Kidney epithelial cell (primary cell): ENCODE measurements around the gene PRDM11. TPM values are rescaled to one million over a fixed set of nuclear protein-coding genes. Genes with fewer than 3 reads are reported as not detected.

Experiments
- DNase-seq: peaks from one replicate; pipeline ENCODE4 v3.0.0-alpha.2; 2010; ENCODE audit warnings: low read depth
- H3K27me3 ChIP-seq: 2 replicates; pipeline ENCODE4 v1.6.0; 2011; ENCODE audit warnings: low read length; ENCODE audit not compliant: control insufficient read depth, insufficient read depth
- H3K36me3 ChIP-seq: 2 replicates; pipeline ENCODE4 v1.5.1; 2011; ENCODE audit warnings: low read length; ENCODE audit not compliant: control insufficient read depth, insufficient read depth
- H3K4me3 ChIP-seq: 2 replicates; pipeline ENCODE4 v1.5.1; 2011; ENCODE audit warnings: low read depth, mild to moderate bottlenecking, control low read depth, low read length
- CTCF ChIP-seq: IDR thresholded peaks from 2 replicates; pipeline ENCODE4 v1.5.1; 2011; ENCODE audit warnings: mild to moderate bottlenecking, moderate library complexity, low read length, control low read depth, inconsistent platforms; ENCODE audit not compliant: insufficient read depth, poor library complexity, severe bottlenecking
- total RNA-seq: library from RNA; depleted of rRNA; stranded (reverse); fragments of >200 nt; gene quantifications from 2 replicates; pipeline ENCODE4 v1.2.3, GENCODE V29; 2015

The PRDM11 gene
- total RNA-seq, 1 donor from 2014 or later: 6.6 TPM

- peak; percentile 90 for TF ChIP-seq CTCF
- Histone ChIP-seq H3K4me3 (no peak overlapping the region), H3K27me3 (peaks cover 18% of the 10 kb centered on the region), H3K36me3 (no peaks in the 10 kb centered on the region)
- DNase-seq: no peak
Observed at GRCh38 chr11:45102810-45103621, 43.4 kb upstream of the PRDM11 start.

- no peaks in the 10 kb centered on the region for H3K36me3 ChIP-seq
- no peak overlapping the region for H3K4me3 ChIP-seq
- no peak for TF ChIP-seq CTCF
- DNase-seq: no peak
- H3K27me3 ChIP-seq: peaks cover 15% of the 10 kb centered on the region
Observed at GRCh38 chr11:45104006-45104789, 42.2 kb upstream of the PRDM11 start.

- H3K4me3 ChIP-seq: no peak overlapping the region
- DNase-seq: no peak
- H3K27me3 ChIP-seq: peaks cover 15% of the 10 kb centered on the region
- no peaks in the 10 kb centered on the region for H3K36me3 ChIP-seq
- TF ChIP-seq CTCF: no peak
Observed at GRCh38 chr11:45104790-45105084, 41.7 kb upstream of the PRDM11 start.

GRCh38 chr11:45105233-45105983 is 41.0 kb upstream of the PRDM11 start:
- no peak for DNase-seq

GRCh38 chr11:45105984-45106375 is 40.5 kb upstream of the PRDM11 start:
- no peak for DNase-seq
- peaks cover 6% of the 10 kb centered on the region for H3K27me3 ChIP-seq
- H3K4me3 ChIP-seq: no peak overlapping the region
- no peaks in the 10 kb centered on the region for H3K36me3 ChIP-seq
- TF ChIP-seq CTCF: no peak

More at GRCh38 chr11:45105233-45105983, 41.0 kb upstream of the PRDM11 start:
- H3K4me3 ChIP-seq: no peak overlapping the region
- H3K36me3 ChIP-seq: no peaks in the 10 kb centered on the region
- peaks cover 10% of the 10 kb centered on the region for H3K27me3 ChIP-seq
- peak; percentile 97 for TF ChIP-seq CTCF
